CD4-positive, alpha-beta T cell (primary cell): ENCODE measurements around the gene SZT2. TPM values are rescaled to one million over a fixed set of nuclear protein-coding genes. Genes with fewer than 3 reads are reported as not detected.
A peak's percentile ranks its signal among the peaks of the same experiment; 100 is the strongest.

Experiments
- ATAC-seq: fragments of 200-7000 bp; cut with Tn5 transposase; one replicate; pipeline ENCODE4 v1.10.0; 2022; ENCODE audit warnings: mild to moderate bottlenecking; ENCODE audit not compliant: poor library complexity
- CTCF ChIA-PET: fragments of 350-600 bp; sonication (Branson Sonifier 250); formaldehyde crosslinking; loops from one replicate; lab custom pipeline; 2021; ENCODE audit warnings: antibody characterized with exemption, inconsistent platforms; lab: Charles Lee
- POLR2A ChIA-PET: fragments of 350-600 bp; sonication (Branson Sonifier 250); formaldehyde crosslinking; loops from one replicate; lab custom pipeline; 2021; ENCODE audit warnings: antibody characterized with exemption, inconsistent platforms; lab: Charles Lee
- DNase-seq, 14 experiments: peaks; one replicate each; pipeline ENCODE4 v3.0.0-alpha.2; 2013 to 2020; ENCODE audit warnings: mixed read lengths in 2 of 14
- H3K27ac ChIP-seq, 2 donors: one replicate each; pipeline versions ENCODE4 v1.5.1 to v1.7.0; 2013; ENCODE audit warnings: low read length in 2 of 2, low read depth in 1 of 2, mild to moderate bottlenecking in 1 of 2
- H3K27me3 ChIP-seq, 2 experiments: 1 replicate in 1 of 2; 2 replicates in 1 of 2; pipeline versions ENCODE4 v1.6.1 to v1.7.0; 2013; ENCODE audit warnings: low read length in 2 of 2, control low read depth in 1 of 2, mild to moderate bottlenecking in 1 of 2, moderate library complexity in 1 of 2; ENCODE audit not compliant: insufficient read depth in 2 of 2, control insufficient read depth in 1 of 2
- H3K36me3 ChIP-seq: one replicate; pipeline ENCODE4 v1.6.1; 2013; ENCODE audit warnings: low read length, control low read depth; ENCODE audit not compliant: insufficient read depth
- H3K4me1 ChIP-seq: one replicate; pipeline ENCODE4 v1.6.1; 2013; ENCODE audit warnings: low read length, control low read depth; ENCODE audit not compliant: insufficient read depth
- H3K4me3 ChIP-seq: one replicate; pipeline ENCODE4 v1.5.1; 2013; ENCODE audit warnings: mild to moderate bottlenecking, low read length, moderate library complexity
- H3K9me3 ChIP-seq, 2 experiments: 1 replicate in 1 of 2; 2 replicates in 1 of 2; pipeline versions ENCODE4 v1.6.1 to v1.7.0; 2013; ENCODE audit warnings: low read length in 2 of 2, mild to moderate bottlenecking in 2 of 2, control low read depth in 1 of 2, moderate library complexity in 1 of 2; ENCODE audit not compliant: control insufficient read depth in 1 of 2, insufficient read depth in 1 of 2
- H3K27ac Mint-ChIP-seq: one replicate; pipeline ENCODE4 v1.8.0; 2020; ENCODE audit warnings: mixed read lengths
- H3K27me3 Mint-ChIP-seq: one replicate; pipeline ENCODE4 v1.8.0; 2021; ENCODE audit warnings: mixed read lengths
- H3K36me3 Mint-ChIP-seq: one replicate; pipeline ENCODE4 v1.8.0; 2021; ENCODE audit warnings: low read depth, mixed read lengths
- H3K4me1 Mint-ChIP-seq: one replicate; pipeline ENCODE4 v1.8.0; 2021; ENCODE audit warnings: low read depth, mixed read lengths
- H3K4me3 Mint-ChIP-seq: one replicate; pipeline ENCODE4 v1.8.0; 2020; ENCODE audit warnings: mild to moderate bottlenecking, mixed read lengths
- H3K9me3 Mint-ChIP-seq: one replicate; pipeline ENCODE4 v1.8.0; 2020; ENCODE audit warnings: mixed read lengths
- CTCF ChIP-seq: fragments of 200-600 bp; IDR thresholded peaks from one replicate; pipeline ENCODE4 v1.8.0; 2022; ENCODE audit warnings: antibody characterized with exemption, mild to moderate bottlenecking
- intact Hi-C, 2 experiments: fragments of 100-400 bp; cut with DNase I in 1 of 2; cut with micrococcal nuclease in 1 of 2; formaldehyde crosslinking; loops; one replicate each; pipeline versions ENCODE4 v1.15.1 to v1.9.0; 2023 to 2025; cut with DNase I, micrococcal nuclease
- total RNA-seq, 174 experiments: library from RNA in 2 of 174; stranded (reverse) in 2 of 174; gene quantifications; one replicate each; pipeline ENCODE4 v1.2.3 and lab custom pipeline; 2021 to 2026

SZT2 gene
- total RNA-seq, 2 experiments from 2014 or later: 69.7 to 72.5 TPM

GRCh38 chr1:43357251-43357650 lies 32.4 kb upstream of the SZT2 start:
- no peak for ATAC-seq

GRCh38 chr1:43358121-43358745 lies 31.5 kb upstream of the SZT2 start:
- Histone ChIP-seq H3K4me3 (peak overlapping the region; percentile 76), H3K9me3 (no peaks in the 10 kb centered on the region), H3K27me3 (no peaks in the 10 kb centered on the region), H3K27ac (peak overlapping the region in 1 of 2 donors; percentile 37), H3K36me3 (peaks cover 16% of the 10 kb centered on the region), H3K4me1 (peaks cover 15% of the 10 kb centered on the region)
- ChIA-PET POLR2A (interaction anchor here (0.7 to 2.6 kb wide), 12 partner anchors 9 to 292 kb away, joined by 3 to 21 read pairs (median 6); partner anchors contain the start of genes ELOVL1, HYI, KDM4A and MED8), CTCF (interaction anchor here (0.8 to 1.5 kb wide), 6 partner anchors 10 to 131 kb away, joined by 3 to 13 read pairs (median 3); partner anchors contain the start of gene ELOVL1)
- intact Hi-C loops: loop anchor here (1.0 to 10.0 kb wide), 10 partner anchors 9 to 617 kb away; partner anchors contain the start of genes C1orf50 (in 2 of the 2), P3H1 (in 2 of the 2), ATP6V0B (in 1 of the 2) and B4GALT2 (in 1 of the 2)
- Mint-ChIP-seq H3K27ac (peak overlapping the region; percentile 87), H3K4me3 (peak overlapping the region; percentile 85), H3K36me3 (peaks cover 21% of the 10 kb centered on the region), H3K9me3 (no peaks in the 10 kb centered on the region), H3K4me1 (peaks cover 19% of the 10 kb centered on the region), H3K27me3 (no peaks in the 10 kb centered on the region)
- peak in 4 of 14 experiments; percentile 26 to 53 (median 46) for DNase-seq
- ATAC-seq: no peak
- peak; percentile 28 for TF ChIP-seq CTCF

More at GRCh38 chr1:43357251-43357650, 32.4 kb upstream of the SZT2 start:
- Histone ChIP-seq H3K4me1 (peaks cover 15% of the 10 kb centered on the region), H3K4me3 (no peak overlapping the region), H3K36me3 (peaks cover 10% of the 10 kb centered on the region), H3K27ac (no peak overlapping the region), H3K27me3 (no peaks in the 10 kb centered on the region), H3K9me3 (no peaks in the 10 kb centered on the region)
- CTCF ChIA-PET: interaction anchor here (0.9 kb wide), 1 partner anchor 11 kb away, joined by 3 read pairs; no protein-coding TSS in a partner anchor
- intact Hi-C loops: loop anchor here in 1 of 2 experiments (5.0 to 10.0 kb wide), 5 partner anchors 185 to 618 kb away; partner anchors contain the start of genes ATP6V0B, B4GALT2, C1orf50 and CFAP57
- Mint-ChIP-seq H3K27ac (no peak overlapping the region), H3K9me3 (no peaks in the 10 kb centered on the region), H3K36me3 (peaks cover 11% of the 10 kb centered on the region), H3K4me1 (peaks cover 26% of the 10 kb centered on the region), H3K27me3 (no peaks in the 10 kb centered on the region), H3K4me3 (peak overlapping the region; percentile 46)
- no peak for DNase-seq
- POLR2A ChIA-PET: interaction anchor here (1.4 to 2.6 kb wide), 3 partner anchors 9 to 105 kb away, joined by 3 to 21 read pairs (median 14); partner anchors contain the start of gene ELOVL1
- no peak for TF ChIP-seq CTCF
